HG03097 (cell line): ENCODE results near the gene CDC45.

Source experiments
- ATAC-seq: cut with Tn5 transposase; IDR thresholded peaks from one replicate; pipeline ENCODE4 v1.9.1; 2021; ENCODE audit not compliant: unreplicated experiment, low FRiP score

Gene CDC45

DNA sequence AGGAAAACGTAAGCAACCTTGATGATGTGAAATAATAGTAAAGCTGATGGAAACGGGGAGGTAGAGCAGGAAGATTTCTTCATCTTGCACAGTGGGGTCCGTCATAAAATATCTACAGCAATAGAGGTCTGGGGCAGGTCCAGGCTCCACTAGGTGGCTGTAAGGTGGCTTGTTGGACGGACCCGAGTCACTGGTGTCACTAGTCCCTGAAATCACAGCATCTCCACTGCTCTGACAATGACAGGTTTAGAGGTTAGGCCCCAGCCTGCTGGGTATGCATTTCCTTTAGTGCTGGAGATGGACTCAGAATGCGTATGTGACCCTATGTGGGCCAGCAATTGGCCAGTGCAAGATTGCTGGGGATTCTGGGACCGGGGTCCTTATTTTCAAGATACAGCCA, 69.7 kb downstream of the CDC45 start:
- no peak for ATAC-seq

DNA sequence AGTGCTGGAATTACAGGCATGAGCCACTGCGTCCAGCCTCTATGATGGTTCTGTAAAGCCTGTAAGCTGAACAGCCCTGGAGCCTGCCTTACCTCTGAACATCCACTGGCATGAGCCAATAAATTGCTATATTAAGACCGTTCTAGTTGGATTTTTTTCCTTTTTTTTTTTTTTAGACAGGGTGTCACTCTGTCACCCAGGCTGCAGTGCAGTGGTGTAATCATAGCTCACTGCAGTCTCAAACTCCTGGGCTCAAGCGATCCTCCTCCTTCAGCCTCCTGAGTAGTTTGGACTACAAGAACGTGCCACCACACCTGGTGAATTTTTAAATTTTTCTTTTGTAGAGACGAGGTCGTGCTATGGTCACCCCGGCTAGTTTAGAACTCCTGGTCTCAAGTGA, 70.7 kb downstream of the CDC45 start:
- no peak for ATAC-seq

DNA sequence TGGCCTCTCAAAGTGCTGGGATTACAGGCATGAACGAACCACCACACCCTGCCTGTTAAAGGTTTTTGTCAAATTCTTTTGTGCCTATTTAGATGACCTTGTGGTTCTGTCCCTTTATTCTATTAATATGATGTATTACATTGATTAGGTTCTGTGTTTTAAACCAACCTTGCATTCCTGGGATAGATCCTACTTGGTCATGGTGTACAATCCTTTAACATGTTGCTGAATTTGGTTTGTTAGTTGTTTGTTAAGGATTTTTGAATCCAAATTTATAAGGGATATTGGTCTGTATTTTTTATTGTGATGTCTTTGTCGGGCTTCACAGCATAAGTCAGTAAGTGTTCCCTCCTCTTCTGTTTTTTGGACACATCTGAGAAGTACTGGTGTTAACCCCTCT, 73.5 kb downstream of the CDC45 start:
- no peak for ATAC-seq

DNA sequence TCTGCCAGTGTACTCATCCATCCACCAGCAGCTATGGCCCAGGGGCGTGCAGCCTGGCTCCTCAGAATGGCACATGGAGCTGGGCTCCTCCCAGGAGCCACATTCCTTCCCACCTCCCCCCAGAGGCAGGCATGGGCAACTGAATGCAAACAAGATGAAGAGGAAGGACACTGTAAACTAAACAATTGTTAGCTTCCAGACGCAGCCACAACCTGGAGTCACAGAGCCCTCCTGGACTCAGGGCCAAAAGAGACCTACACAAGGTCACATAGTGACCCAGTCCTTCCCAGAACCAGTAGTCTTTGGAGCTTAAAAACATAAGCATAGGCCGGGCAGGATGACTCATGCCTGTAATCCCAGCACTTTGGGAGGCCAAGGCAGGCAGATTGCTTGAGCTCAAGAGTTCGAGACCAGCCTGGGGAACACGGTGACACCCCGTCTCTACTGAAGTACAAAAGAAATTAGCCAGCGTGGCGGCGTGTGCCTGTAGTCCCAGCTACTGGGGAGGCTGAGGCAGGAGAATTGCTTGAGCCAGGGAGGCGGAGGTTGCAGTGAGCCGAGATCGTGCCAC, 75.2 kb downstream of the CDC45 start:
- ATAC-seq = no peak

DNA sequence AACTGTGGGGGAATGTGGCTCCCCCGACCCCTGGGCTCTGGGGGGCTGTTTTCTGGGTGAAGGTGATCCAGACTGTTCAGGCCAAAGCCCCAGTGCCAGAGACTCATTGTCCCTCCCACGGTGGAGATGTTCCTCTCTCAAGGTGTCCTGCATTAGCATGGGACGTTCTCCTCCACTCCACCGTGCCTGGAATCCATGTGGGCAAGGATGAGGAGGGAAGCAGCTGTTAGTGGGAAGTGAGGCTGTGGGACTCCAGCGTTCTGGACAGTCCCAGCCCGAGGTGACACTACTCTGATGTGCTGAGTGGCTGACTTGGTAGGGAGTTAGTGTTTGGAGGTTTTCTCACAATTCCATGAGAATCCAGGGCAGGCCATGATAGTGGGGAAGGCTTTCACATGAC, 75.9 kb downstream of the CDC45 start:
- ATAC-seq = no peak

DNA sequence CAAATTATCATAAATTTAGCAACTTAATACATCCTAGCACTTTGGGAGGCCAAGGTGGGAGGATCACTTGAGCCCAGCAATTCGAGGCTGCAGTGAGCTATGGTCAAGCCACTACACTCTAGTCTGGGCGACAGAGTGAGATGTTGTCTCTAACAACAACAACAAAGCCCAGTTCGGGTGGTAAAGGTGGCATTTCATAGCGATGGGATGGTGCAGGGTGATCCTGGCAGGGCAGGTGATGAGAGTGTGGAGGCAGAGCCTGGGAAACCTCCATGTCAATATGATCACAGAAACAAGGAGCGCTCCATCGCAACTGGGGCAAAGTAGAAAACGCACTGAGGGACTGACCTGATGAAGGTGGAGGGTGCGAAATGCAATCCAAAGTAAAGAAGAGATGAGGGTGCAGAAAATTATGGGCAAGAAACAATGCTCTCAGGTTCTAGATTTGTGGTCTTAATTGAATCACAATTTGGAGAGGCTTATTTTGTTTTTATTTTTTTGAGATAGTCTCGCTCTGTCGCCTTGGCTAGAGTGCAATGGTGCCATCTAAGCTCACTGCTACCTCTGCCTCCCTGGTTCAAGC, 77.3 kb downstream of the CDC45 start:
- no peak for ATAC-seq

DNA sequence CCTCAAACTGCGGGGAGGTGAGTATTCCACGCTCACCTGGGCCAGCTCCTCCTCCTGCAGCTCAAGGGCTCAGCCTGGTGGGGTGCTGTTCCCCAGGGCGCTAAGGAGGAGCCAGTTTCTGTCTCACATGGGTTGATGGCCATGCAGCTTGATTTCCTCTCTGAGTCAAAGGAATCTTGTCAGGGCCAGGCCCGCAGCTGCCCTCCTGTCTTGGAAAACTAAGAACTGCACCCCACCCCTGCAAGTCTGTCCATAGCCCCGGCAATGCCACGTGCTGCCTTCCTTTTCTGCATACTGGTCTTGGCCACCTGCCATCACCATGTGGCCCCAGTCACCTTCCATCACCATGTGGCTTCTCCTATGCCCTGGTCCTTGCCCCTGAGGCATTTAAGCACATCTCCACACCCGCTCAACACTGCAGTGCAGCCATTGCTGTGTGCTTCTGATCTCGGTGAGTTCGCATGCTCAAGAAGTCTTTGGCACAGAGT, 79.6 kb downstream of the CDC45 start:
- ATAC-seq = no peak

DNA sequence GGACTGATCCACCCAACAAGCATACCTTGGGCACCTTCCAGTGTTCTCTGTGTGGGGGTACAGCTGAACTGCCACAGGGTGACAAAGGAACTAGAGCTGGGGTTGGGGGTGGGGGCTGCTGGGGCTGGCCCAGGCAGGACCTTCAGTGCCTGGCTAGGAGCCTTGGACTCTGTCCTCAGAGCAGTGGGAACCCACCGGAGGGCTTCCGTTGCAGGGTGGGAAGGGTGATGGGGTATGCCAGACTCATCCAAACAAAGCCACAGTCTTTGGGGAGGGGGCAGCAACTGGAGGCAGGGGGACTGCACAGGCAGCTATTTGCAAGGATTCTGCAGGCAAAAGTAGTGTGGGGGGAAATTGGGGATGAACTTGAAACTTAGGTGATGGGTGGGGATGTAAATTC, 80.2 kb downstream of the CDC45 start:
- no peak for ATAC-seq

DNA sequence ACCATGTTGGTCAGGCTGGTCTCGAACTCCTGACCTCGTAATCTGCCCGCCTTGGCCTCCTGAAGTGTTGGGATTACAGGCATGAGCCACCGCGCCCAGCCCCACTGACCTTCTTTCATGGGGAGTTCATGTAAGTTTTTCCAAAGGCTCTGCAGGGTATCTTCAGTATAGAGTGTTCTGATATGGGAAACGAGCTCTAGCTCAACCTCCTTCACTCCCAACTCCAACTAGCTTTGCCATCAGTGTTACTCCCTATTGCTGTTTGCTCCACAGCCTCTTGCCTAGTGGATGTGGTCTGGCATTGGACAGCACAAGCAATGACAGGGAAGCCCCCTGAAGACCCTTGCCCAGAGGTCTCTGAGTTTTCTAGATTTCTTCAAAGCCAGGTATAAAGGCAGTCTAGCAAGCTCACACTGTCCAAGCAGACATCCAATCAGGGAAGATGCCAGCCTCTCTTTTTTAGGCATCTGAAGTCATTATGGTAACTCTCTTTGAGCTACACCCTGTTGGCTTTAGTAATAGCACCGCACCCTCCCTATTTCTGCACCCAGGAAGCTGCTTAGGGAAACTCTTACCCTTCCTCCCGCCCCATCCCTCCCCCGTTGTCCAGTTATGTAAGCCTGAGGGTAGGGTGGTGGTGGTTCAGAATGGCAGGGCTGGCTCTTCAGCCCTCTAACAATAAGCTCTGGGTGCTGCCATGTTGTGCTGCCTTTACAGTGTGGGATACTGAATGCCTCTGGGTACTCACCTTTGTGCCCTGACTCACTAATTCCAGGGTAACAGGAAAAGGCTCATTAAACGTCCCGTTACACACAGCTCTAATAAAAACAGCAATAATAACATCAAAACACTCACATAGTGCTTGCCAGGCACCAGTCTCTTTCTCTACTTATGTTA, 85.9 kb downstream of the CDC45 start:
- no peak for ATAC-seq

DNA sequence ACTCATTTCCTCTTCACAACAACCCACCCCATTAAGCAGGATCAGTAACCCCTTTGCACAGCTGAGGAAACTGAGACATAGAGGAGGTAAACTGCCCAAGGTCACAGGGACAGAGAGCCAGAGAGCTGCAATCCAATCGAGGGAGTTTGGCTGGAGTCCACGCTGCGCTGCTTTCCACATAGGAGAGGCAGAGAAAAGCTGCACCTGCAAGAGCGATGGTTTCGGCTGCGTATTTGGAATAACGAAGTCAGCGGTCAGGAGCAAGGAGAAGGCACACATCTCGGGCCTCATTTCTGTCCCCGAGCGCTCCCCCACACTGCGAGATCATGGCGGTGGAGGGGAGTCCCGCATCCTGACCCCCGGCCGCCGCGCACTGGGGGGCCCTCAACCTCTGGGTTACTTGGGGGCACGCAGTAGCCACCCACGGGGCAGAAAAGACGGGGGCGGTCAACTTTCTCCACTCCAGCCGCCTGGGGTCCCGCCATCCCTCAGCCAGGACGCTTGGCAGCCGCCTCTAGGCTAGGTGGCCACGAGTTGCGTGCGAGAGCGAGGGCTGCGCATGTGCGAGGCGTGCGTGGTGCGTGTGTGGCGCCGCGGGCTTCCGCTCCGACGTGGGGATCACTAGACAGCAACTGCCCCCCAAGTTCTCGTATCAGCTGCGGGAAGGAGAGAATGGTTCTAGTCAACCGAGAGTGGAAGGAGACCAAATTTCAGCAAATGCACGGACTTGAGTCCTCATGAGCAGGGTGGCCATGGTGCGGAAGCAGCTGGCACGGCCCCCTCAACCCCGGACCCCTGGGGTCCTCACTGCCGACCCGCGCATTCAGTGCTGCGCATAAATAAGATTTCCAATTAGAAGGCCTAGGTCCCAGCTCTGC, 86.8 kb downstream of the CDC45 start:
- ATAC-seq = no peak

DNA sequence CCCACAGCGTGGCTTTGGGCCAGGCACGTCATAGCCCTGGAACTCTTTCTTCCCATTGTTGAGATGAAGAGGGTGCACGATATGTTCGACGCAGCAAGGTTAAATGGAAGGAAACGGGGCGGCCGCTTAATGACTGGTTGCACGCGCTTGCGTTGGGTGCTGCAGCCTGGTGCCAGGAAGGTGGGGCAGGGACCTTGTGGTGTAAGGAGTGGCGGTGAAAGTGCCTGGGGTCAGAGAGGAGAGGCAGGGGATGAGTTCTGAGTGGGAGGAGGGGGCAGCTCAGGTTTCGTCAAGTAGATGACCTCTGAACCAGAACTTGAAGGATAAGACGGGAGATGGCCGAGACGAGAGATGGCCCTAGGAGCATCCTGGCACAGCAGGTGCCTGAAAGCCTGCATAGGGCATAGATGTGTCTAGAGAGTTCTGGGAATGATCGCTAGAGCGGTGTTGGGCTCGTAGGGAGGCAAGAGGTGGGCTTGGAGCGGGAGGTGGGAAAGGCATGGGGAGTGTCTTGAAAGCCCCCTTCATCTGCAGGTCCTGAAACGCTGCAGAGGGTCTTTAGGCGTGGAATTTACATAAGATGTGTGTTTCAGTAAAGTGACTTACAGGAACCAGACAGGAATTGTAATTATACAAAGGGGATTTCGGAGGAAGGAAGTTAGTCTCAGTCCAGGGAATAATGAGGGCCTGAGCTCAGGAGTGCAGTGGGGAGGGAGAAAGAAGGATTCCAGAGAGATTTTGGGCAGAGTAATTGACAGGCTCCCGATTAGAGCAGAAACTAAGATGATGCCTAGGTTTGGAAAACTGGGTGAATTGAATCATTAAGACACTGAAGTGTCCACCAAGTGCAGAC, 87.7 kb downstream of the CDC45 start:
- no peak for ATAC-seq

DNA sequence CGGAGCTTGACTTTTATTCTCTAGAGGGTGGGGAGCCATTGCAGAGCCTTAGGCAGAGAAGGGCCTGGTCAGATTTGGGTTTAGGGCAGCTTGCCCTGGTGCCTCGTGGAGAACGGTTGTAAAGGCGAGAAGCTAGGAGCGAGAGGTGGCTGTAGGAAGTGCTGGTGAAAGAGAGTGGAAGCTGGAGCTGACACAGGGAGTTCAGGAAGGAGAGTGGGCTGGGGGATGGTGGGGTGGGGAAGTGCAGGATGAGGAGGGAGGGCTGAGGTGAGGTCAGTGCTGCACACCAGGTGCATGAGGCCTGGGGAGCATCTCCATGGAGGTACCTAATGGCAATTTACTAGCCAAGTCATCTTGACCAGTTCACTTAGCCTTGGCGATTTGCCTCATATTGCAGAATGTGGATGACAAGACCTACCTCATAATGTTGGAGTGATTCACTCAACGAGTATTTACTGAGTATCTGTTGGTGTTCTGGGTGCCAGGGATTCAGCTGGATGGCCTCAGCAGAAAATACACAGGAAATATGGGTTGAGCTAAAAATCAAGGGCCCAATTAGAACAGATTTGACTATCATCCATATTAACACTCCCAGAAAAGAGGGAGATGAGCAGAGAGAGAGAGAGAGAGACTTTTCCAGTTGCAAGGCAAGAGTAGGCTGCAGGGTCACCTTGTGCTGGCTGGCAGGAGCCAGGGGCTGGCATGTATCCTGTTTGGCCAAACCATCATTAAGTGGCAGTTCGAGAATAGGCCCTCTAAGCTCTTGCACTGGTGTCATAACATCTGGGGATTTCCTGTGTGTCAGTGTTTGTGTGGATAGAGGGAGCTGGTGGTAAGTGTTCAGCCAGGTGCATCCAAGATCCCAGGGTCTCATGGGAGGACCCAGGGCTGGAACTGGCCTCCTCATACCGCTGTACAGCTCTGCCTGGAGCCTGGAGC, 88.9 kb downstream of the CDC45 start:
- no peak for ATAC-seq

DNA sequence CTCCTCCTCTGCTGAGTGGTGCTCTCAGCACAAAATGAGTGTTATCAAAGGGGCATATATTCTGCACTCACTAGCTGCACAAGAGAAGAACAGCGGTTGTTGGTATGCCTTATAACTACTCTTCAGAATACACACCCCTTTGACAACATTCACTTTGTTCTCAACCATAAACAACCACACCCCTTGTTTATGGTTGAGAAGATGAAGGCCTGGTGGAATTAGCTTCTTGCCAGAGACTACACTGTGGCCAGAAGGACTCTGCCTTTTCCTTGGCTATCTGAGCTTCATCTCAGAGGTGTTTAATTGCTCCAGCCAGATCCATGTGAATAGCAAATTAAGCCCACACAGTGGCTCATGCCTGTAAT, 89.5 kb downstream of the CDC45 start:
- ATAC-seq = no peak

DNA sequence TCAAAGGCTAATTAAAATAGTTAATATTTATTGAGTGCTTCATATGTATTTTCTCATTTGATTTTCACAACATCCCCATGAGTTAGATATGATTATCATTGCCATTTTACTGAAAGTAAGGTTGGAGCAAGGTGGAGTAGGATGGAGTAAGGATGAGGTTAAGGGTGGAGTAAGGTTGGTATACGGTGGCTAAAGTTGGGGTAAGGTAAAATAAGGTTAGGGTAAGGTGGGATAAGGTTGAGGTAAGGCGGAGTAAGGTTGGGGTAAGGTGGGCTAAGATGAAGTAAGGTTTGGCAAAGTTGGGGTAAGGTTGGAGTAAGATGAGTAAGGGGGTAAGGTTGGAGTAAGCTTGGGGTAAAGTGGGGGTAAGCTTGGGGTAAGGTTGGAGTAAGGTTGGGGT, 90.3 kb downstream of the CDC45 start:
- ATAC-seq = no peak
